ENCODE results near the gene STAP2.

Gene STAP2

DNA sequence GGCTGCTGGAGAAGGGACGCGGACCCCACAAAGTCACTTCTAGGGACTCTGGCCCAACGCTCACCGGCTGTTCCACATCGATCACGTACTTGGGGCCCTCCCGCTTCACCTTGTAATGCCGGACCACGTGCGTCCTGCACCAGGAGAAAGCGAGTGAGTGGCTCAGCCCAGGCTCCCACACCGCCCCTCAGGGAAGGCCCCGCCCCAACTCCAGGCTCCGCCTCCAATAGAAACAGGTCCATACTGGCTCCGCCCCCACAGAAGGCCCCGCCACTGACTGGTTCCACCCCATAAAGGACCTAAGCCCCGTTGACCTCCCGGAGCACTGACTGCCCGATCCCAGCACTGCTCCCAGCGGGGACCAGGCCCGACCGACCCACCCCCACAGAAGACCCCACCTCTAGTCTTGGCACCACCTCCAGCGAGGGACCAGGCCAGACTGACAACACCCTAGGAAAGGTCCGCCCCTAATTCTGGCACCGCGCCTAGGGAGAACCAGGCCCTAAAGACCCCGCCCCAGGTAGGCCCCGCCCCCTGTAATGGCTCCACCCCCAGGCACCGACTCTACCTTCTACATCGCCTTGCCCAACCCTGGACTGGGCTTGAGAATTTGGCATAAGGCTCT is 11.3 kb downstream of the STAP2 start:
- DNase-seq (ENCODE audit: low read depth), result peak; percentile 36

DNA sequence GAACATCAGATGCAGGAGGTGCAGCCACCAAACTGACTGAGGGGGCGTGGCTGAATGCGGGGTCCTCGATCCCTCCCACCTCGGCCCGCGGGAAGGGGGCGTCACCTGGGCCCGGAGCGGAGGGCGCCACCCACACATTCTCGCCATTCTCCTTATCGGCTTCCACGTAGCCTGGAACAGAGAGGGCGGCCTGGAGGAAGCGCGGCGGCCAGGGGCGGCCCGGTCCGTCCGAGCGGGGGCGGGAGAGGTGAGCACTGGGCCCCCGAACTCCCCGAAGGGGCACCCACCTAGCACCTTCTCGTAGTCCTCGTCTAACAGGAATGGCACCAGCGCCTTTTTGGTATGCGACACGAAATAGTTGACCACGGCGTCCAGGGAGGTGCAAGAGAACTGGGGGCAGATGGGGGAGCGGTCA is 11.8 kb downstream of the STAP2 start:
- no peak for DNase-seq (ENCODE audit: low read depth)

DNA sequence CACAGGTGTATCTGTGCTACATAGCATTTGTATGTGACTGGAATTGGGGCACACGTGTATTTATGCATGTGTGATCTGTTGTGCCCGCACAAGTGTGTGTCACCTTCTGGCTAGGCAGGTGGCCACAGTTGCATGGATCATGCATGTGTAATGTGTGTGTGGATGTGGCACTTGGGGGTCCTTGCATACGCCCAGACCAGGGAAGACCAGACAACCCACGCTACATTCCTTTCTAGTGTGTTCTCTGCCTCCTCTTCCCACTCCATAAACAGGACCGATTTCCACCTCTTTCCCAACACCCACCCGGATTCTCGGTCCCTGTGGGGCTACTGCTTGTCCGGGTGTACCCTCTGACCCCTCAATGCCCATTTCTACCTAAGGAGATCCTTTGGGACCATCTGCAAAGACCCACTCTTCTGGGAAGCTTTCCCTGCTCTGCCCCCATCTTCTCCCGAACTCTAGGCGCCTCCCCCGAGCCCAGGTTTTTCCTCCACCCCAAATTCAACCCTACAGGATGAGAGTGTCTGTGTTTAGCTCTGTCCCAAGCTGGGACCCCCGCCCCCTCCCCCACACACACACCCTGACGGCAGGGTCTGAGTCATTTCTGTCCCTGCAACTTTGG is 12.3 kb downstream of the STAP2 start:
- DNase-seq (ENCODE audit: low read depth), result no peak

DNA sequence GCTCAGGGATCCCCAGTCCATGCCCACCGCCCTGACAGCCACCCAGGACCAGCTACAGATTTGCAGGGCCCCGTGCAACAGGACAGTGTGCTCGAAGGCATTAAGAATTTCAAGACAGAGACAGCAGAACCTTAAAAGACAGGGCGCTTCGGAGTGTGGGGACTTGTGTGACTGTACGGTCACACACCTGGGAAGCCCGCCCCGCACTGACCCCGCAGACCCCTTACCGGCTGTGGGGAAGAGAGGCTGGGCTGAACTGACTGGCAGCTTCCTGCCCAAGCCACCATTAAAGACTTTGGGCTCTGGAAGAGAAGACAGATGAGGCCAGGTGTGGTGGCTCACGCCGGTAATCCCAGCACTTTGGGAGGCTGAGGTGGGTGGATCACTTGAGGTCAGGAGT is 14.4 kb downstream of the STAP2 start:
- no peak for DNase-seq (ENCODE audit: low read depth)

DNA sequence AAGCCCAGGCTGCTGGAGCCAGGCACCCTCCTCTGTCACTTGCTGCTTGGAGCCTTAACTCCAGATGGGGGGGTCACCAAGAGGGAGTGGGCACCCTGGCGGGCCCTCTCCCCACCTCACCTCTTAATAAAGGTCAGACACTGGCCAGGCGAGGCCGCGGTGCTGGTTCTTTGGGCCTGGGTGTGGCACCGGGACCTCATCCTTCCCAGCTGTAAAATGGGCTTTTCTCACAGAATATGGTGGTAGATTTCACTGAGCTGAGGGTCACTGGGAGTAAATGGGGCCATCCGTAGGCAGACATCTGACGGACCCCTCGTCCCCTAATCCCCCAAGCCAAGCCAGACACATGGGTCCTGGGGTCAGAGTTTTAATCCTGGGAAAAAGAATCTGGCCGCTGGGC is 14.9 kb downstream of the STAP2 start:
- no peak for DNase-seq (ENCODE audit: low read depth)

DNA sequence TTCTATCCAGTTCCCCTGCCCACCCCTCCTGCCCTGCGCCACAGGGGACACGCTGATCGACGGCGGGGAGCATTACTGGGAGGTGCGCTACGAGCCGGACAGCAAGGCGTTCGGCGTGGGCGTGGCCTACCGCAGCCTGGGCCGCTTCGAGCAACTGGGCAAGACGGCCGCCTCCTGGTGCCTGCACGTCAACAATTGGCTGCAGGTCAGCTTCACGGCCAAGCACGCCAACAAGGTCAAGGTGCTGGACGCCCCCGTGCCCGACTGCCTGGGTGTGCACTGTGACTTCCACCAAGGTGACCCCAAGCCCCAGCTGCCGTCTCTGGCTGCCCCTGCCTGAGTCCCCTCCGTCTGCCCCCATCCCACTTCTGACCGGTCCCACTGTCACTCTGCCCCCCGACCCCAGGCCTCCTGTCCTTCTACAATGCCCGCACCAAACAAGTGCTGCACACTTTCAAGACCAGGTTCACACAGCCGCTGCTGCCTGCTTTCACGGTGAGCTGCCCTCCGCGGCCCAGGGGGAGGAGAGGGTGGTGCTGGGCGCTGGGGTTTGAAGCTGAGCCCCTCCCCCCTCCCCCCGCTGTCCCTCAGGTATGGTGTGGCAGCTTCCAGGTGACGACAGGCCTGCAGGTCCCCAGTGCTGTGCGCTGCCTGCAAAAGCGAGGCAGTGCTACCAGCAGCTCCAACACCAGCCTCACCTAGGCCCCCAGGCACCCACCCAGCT is 15.5 kb downstream of the STAP2 start:
- no peak for DNase-seq (ENCODE audit: low read depth)

DNA sequence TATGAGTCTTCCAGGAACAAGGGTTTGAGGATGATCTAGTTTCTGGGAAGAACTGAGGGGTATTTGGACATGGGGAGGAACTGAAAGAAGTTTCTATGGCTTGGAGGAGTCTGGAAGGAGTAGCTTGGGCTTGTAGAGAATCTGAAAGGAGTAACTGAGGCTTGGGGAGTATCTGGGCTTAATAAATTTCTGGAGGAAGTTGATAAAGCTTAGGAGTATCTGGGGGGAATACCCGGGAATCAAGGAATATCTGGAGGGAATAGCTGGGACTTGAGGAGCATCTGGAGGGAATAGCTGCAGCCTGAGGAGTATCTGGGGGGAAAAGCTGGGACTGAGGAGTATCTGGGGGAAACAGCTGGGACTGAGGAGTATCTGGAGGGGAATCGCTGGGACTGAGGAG is 18.2 kb downstream of the STAP2 start:
- no peak for DNase-seq (ENCODE audit: low read depth)

DNA sequence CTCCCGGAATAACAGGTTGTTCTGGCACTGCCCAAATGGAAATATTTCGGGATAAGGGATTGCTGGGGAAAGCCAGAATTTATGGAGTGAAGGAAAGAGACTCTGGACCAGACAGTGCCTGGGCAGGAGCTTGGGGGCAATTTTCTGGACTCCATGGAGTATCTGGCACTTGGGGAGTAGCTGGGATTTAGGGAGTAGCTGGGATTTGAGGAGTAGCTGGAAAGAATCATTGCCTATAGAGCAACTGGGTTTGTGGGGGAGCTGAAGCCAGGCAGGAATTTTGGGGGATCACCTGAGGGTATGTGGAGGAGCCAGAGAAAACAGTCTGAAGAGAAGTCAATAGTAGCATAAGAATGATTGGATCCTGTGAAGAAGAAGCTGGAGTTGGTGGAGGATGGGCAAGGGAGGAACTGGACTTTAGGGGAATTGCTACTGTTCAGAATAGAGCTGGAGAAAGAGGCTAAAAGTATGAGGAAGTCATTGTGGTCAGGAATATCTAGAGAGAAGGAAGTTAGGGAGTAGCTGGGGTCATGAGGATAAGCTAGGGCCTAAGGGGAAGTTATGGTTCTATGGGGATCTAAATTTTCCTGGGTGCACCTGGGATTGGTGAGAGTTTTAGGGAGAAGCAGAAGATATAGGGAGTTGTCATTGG is 19.4 kb downstream of the STAP2 start:
- no peak for DNase-seq (ENCODE audit: low read depth)

DNA sequence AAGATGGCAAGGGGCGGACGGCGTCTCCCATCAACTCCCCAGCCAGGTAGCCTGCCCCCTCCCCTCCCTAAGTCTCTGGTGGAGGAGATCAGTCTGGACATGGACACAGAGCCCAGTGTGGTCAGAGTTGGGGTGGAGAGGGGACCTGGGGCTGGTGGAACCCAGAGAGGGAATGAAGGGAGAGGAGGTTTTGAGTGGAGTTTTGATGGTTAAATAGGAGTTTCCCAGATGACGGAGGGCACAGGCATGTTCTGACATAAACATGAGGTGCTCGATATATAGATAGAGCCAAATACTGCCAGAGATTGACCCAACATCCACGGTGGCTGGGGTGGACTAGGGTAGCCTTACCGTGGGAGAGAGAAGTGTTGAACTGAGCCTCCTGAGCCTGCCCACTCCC is 20.2 kb downstream of the STAP2 start:
- DNase-seq (ENCODE audit: low read depth), result no peak

DNA sequence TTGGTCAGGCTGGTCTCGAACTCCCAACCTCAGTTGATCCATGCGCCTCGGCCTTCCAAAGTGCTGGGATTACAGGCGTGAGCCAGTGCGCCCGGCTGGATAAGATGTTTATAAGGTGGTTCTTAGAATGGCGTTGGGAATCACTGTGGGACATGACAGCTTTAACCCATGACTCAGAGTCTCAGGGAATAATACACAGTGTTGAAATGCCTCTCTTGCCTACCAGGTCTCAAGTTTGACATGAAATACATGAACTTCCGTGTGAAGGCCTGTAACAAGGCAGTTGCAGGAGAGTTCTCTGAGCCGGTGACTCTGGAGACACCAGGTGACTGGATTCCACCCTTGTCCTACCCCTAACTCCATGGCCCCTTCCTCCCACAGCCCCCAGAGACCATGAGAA is 21.7 kb downstream of the STAP2 start:
- no peak for DNase-seq (ENCODE audit: low read depth)

DNA sequence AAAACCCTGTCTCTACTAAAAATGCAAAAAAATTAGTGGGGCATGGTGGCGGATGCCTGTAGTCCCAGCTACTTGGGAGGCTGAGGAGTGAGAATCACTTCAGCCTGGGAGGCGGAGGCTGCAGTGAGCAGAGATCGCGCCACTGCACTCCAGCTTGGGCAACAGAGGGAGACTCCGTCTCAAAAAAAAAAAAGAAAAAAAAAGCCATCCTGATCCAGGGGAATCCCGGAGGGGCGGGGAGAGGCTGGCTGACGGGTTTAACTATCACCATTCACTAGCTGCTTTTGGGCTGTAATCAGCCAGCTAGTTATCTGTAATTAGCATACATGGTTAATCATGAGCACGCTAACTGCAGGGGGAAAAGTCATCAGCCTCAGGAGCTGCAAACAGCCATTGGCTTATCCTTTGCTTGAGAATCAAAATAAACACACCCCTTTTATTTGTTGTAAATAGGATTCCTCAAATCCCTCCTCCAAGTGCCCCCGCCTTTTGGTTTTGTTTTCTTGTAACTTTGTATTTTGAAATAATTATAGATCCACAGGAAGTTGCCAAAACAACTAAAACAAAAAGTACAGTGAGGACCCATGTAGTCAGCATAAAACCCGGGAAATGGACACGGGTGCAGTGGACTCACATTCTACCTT is 24.7 kb downstream of the STAP2 start:
- DNase-seq (ENCODE audit: low read depth), result no peak

DNA sequence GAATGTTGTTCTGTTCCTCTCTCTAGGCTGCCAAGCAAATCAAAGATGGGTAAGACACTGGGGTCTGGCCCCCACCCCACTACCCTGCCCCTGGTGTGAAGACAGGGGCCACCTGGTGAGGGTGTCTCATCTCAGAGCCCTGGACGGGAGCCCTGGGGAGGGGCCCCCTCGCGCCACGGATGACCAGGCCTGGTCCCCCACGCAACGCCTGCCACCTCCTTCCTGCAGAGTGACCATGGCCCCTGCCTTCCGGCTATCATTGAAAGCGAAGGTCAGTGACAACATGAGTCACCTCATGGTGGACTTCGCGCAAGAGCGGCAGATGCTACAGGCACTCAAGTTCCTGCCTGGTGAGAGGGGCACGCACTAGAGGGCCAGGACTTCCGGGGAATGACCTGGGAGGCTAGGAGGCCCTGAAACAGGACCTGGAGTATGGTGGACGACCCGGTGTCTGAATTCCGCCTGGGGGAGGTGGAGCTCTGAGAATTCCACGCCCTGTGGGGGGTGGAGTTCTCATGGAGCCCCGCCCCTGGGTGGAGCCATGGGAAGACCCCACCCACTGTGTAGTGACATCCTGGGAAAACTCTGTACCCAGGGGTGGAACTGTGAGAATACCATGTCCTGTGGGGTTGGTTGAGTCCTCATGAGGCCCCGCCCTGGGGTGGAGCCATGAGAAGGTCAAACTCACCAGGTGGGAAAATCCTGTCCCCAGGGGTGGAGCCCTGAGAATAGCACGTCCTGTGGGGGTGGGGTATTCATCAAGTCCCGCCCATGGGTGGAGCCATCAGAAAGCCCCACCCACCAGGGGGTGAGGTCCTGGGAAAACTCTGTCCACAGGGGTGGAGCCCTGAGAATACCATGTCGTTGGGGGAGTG is 28.1 kb downstream of the STAP2 start:
- no peak for DNase-seq (ENCODE audit: low read depth)

DNA sequence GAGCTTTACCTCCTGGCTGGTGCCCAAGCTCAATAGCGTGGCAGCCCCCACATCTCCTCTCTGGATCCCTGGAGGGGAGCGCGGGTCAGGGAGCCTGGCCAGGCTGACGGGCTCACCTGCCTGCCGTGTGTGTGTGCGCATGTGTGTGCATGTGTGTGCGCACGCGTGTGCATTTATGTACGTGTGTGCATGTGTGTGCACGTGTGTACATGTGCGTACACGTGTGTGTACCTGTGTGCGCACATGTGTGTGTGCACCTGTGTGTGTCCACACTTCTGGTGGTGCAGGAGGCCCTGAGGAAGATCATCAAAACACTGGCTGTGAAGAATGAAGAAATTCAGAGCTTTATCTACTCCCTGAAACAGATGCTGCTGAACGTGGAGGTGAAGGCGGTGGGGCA is 33.0 kb downstream of the STAP2 start:
- DNase-seq (ENCODE audit: low read depth), result no peak

DNA sequence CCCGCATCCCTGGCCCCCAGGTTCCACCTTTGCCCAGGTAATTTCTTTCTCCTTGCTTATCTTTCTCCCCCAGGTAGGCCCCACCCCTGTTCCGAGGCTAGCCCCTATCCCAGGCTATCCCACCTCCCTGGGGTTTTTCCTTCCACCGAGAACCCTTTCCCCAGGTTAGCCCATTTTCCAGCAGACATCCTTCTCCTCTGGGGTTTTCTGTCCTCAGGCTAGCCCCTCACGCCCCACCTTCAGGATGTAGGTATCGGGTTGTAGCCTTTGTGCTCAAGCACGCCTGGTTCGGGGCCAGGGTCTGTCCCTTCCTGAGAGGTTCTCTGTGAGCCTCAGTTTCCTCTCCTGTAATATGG is 33.4 kb downstream of the STAP2 start:
- no peak for DNase-seq (ENCODE audit: low read depth)

DNA sequence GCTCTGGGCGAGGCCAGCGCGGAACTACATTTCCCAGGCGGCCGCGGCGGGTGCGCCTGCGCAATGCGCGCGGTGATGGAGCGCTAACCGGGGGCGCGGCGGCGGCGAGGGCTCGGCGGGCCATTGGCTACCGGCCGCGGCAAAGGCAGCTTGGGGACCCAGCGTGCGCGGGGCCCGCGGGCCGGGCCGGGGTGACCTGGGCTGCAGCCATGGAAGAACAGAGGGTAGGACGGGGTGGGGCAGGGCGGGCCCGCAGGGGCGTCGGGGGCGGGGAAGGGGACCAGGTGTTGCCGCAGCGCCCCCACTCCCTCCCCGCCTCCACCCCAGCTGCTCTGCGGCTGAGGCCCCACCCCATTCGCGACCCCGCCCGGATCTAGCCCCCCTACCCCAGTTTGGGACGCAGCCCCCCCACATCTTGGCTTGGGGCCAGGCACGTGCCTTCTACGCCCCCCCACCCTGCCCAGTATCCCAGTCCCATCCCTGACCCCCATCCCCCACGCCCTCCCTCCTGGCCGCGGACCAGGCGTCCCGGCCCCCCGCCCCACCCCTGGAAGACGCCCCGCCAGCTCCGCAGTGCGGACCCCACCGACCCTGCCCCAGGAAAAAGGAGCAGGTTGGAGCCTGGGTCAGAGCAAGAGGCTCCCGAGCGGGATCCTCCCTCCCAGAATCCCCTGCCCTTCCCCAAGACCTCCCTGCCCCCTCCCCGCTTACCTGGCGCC is 33.9 kb downstream of the STAP2 start, which contains the start of gene FSD1:
Gene FSD1, plus strand, starts transcription at position 61 of the 719 bp plus-strand sequence. Its CDS starts 149 bp downstream, at position 210.
- DNase-seq (ENCODE audit: low read depth), result peak; percentile 39

DNA sequence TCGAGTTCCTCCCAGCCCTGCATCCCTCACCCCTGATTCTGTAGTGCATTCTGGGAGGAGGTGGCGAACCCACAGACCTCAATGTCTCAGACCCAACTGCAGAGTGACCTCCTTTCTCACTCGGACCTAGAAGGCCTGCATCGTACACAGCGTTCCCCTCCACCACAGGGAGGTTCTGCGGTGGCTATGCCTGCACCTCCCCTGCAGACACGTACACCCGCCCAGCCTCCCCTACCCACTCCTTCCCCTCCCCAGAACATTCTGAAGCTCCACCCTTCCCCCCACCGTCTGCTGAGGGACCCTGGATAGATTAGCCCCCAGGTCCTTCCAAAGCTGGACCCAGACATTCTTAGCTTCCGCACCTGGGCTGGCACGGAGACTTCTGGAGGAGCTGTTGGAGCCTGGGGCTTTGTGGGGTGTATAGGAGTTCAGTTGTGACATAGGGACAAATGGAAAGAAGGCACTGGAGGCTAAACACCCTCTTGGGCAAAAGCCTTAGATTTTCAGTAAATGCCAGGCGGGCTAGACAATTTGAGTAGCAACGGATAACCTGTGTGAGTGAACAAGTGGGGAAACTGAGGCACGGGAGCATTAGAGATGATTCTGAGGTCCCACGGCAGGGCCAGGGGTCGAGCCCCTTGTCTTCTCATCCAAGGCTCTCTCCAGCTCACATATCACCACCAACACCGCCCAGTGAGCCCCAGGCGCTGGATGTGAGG is 34.6 kb downstream of the STAP2 start:
- no peak for DNase-seq (ENCODE audit: low read depth)

DNA sequence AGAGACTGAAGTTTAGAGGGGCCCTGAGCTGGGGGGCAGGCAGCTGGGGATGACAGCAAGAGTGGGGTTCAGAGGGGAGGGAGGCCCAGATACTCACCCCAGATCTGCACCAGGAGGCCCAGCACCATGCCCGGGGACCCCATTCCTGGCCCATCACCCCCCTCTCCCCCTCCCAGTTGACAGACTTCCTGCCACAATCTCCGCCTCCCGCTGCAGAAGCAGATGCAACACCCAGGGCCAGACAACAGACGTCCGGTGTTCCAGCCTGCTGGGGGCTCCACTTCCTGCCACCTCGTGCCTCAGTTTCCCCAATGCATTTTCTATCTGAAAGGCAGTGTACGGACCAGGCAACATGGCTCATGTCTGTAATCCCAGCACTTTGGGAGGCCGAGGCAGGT is 36.4 kb downstream of the STAP2 start, which contains the start of gene TMIGD2:
Gene TMIGD2, minus strand, starts transcription at position 147 of the 398 bp plus-strand sequence. Its CDS starts 4 bp downstream, at position 143.
- DNase-seq (ENCODE audit: low read depth), result no peak

DNA sequence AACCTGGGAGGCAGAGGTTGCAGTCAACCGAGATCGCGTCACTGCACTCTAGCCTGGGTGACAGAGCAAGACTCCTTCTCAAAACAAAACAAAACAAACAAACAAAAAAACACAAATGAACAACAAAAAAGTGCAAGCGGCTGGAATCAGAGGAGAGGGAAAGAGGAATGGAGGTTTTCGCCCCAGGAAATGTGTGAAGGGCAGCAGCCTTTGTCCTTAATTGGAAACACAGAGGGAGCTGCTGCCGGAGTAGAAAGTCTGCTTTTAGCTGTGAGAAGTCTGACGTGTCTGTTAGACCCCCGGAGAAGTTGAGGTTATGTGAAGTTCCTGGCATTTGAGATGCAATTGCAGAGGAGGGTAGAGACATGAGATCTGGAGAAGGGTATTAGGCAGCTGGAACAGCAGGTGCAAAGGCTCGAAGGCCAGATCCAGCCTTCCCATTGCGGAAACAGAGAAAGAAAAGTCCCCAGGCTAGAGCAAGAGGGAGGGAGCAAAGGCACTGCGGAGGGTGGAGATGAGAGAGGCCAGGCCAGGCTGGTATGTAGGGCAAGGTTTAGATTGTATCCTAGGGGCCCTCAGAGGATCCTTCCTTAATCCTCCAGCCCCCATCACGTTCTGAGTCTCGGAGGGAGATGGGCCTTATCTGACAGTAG is 36.9 kb downstream of the STAP2 start:
- no peak for DNase-seq (ENCODE audit: low read depth)

DNA sequence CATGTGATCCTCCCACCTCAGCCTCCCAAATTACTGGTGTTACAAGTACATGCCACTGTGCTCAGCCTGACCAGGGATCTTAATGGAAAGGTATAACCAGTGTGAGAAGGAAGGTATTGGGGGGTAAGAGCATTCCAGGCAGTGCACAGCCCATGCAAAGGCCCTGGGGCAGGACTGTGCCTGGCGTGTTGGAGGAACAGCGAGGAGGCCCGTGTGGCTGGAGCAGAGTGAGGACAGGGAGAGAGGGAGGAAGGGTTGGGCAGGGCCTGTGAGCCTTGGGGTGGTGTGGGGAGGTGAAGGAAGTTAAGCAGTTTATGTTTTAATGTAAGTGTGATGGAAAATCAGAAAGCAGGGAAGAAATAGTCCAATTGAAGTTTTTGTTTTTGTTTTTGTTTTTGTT is 38.0 kb downstream of the STAP2 start:
- DNase-seq (ENCODE audit: low read depth), result no peak
